Measurements from ENCODE around the gene KCTD2. TPM values are rescaled to one million over a fixed set of nuclear protein-coding genes. Genes with fewer than 3 reads are reported as not detected.

KCTD2 gene
- total and polyA plus RNA-seq, 2 of the 13 experiments (the other 11 are each of a cell fraction or from before 2014, with no cell fraction given), result 28.3 to 32.6 TPM

DNA sequence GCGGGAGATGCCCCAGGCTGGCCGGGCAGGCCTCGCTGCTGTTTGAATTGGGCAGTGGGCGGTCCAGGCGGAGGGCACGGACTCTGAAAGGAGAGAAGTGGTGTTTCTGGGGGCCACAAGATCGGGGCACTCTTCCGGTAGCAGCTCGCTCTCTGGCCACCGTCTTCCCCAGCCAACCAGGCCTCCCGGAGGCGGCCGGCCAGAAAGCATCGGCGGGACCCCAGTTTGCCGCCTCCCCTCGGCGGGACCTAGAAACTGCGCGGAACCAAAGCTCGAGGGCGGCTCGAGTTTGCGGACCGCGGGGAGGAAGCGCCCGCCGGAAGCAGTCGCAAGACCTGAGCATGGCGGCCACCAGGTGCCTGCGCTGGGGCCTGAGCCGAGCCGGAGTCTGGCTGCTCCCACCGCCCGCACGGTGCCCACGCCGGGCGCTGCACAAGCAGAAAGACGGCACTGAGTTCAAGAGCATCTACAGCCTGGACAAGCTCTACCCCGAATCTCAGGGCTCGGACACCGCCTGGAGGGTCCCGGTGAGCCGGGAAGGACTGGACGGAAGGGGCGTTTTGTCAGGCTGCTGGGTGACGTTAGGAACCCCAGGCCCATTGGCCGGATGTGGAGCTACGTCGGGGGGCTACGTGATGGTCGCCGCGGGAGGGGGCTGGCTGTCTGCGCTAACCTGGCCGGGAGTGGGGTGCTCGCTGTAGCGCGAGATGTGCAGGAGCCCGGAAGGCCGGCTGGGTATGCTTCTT is 34.5 kb upstream of the KCTD2 start, which contains the start of gene MRPL58 (continued):
- TF ChIP-seq, protein P1, sequence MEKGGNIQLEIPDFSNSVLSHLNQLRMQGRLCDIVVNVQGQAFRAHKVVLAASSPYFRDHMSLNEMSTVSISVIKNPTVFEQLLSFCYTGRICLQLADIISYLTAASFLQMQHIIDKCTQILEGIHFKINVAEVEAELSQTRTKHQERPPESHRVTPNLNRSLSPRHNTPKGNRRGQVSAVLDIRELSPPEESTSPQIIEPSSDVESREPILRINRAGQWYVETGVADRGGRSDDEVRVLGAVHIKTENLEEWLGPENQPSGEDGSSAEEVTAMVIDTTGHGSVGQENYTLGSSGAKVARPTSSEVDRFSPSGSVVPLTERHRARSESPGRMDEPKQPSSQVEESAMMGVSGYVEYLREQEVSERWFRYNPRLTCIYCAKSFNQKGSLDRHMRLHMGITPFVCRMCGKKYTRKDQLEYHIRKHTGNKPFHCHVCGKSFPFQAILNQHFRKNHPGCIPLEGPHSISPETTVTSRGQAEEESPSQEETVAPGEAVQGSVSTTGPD (CRISPR knock-in tag; IDR thresholded peaks at IDR 0.05), result peak; percentile 82
- TF ChIP-seq, protein P2, sequence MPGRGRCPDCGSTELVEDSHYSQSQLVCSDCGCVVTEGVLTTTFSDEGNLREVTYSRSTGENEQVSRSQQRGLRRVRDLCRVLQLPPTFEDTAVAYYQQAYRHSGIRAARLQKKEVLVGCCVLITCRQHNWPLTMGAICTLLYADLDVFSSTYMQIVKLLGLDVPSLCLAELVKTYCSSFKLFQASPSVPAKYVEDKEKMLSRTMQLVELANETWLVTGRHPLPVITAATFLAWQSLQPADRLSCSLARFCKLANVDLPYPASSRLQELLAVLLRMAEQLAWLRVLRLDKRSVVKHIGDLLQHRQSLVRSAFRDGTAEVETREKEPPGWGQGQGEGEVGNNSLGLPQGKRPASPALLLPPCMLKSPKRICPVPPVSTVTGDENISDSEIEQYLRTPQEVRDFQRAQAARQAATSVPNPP (CRISPR knock-in tag; IDR thresholded peaks at IDR 0.05), result no peak; the same call in 1 of the 2 replicates
- TF ChIP-seq, protein P3, sequence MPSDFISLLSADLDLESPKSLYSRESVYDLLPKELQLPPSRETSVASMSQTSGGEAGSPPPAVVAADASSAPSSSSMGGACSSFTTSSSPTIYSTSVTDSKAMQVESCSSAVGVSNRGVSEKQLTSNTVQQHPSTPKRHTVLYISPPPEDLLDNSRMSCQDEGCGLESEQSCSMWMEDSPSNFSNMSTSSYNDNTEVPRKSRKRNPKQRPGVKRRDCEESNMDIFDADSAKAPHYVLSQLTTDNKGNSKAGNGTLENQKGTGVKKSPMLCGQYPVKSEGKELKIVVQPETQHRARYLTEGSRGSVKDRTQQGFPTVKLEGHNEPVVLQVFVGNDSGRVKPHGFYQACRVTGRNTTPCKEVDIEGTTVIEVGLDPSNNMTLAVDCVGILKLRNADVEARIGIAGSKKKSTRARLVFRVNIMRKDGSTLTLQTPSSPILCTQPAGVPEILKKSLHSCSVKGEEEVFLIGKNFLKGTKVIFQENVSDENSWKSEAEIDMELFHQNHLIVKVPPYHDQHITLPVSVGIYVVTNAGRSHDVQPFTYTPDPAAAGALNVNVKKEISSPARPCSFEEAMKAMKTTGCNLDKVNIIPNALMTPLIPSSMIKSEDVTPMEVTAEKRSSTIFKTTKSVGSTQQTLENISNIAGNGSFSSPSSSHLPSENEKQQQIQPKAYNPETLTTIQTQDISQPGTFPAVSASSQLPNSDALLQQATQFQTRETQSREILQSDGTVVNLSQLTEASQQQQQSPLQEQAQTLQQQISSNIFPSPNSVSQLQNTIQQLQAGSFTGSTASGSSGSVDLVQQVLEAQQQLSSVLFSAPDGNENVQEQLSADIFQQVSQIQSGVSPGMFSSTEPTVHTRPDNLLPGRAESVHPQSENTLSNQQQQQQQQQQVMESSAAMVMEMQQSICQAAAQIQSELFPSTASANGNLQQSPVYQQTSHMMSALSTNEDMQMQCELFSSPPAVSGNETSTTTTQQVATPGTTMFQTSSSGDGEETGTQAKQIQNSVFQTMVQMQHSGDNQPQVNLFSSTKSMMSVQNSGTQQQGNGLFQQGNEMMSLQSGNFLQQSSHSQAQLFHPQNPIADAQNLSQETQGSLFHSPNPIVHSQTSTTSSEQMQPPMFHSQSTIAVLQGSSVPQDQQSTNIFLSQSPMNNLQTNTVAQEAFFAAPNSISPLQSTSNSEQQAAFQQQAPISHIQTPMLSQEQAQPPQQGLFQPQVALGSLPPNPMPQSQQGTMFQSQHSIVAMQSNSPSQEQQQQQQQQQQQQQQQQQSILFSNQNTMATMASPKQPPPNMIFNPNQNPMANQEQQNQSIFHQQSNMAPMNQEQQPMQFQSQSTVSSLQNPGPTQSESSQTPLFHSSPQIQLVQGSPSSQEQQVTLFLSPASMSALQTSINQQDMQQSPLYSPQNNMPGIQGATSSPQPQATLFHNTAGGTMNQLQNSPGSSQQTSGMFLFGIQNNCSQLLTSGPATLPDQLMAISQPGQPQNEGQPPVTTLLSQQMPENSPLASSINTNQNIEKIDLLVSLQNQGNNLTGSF (CRISPR knock-in tag; IDR thresholded peaks at IDR 0.05), result peak; percentile 66; the same call in 1 of the 2 replicates
- TF ChIP-seq, protein P4, sequence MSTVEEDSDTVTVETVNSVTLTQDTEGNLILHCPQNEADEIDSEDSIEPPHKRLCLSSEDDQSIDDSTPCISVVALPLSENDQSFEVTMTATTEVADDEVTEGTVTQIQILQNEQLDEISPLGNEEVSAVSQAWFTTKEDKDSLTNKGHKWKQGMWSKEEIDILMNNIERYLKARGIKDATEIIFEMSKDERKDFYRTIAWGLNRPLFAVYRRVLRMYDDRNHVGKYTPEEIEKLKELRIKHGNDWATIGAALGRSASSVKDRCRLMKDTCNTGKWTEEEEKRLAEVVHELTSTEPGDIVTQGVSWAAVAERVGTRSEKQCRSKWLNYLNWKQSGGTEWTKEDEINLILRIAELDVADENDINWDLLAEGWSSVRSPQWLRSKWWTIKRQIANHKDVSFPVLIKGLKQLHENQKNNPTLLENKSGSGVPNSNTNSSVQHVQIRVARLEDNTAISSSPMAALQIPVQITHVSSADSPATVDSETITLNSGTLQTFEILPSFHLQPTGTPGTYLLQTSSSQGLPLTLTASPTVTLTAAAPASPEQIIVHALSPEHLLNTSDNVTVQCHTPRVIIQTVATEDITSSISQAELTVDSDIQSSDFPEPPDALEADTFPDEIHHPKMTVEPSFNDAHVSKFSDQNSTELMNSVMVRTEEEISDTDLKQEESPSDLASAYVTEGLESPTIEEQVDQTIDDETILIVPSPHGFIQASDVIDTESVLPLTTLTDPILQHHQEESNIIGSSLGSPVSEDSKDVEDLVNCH (CRISPR knock-in tag; IDR thresholded peaks at IDR 0.05), result no peak
- TF ChIP-seq ZFY (CRISPR knock-in tag; IDR thresholded peaks at IDR 0.05) (peak; percentile 97), DMAP1 (CRISPR knock-in tag; IDR thresholded peaks at IDR 0.05) (peak; percentile 98), THAP11 (CRISPR knock-in tag; IDR thresholded peaks at IDR 0.05) (peak; percentile 95), ZNF773 (CRISPR knock-in tag; IDR thresholded peaks at IDR 0.05; ENCODE audit: borderline replicate concordance) (peak; percentile 85; the same call in 1 of the 2 replicates), ZBTB38 (CRISPR knock-in tag; IDR thresholded peaks at IDR 0.05) (peak; percentile 87), CCDC6 (CRISPR knock-in tag; IDR thresholded peaks at IDR 0.05) (peak; percentile 95), RARA (CRISPR knock-in tag; IDR thresholded peaks at IDR 0.05) (peak; percentile 59), RFX3 (CRISPR knock-in tag; IDR thresholded peaks at IDR 0.05) (peak; percentile 55; the same call in 1 of the 2 replicates), GZF1 (CRISPR knock-in tag; IDR thresholded peaks at IDR 0.05) (peak; percentile 85), CBX2 (IDR thresholded peaks at IDR 0.05; ENCODE audit: low read depth, low read length) (no peak), CBX2 (CRISPR knock-in tag; IDR thresholded peaks at IDR 0.05; ENCODE audit: low read depth) (0 out of 2 replicates have a peak, but pooled peaks have one; percentile 27), RFXAP (CRISPR knock-in tag; IDR thresholded peaks at IDR 0.05; ENCODE audit: borderline replicate concordance) (peak; percentile 97), ZNF232 (CRISPR knock-in tag; IDR thresholded peaks at IDR 0.05; ENCODE audit: borderline replicate concordance) (peak; percentile 92), ZBTB7A (CRISPR knock-in tag; IDR thresholded peaks at IDR 0.05) (peak; percentile 93), IRX3 (CRISPR knock-in tag; IDR thresholded peaks at IDR 0.05; ENCODE audit: borderline replicate concordance, low read depth) (no peak)

Measured in HepG2 (cell line).